WI38 (cell line): ENCODE measurements around the gene KCNJ12.

Experiments used
- H3K4me3 ChIP-seq: 2 replicates; pipeline ENCODE4 v1.5.1; 2011; ENCODE audit warnings: low read depth, mild to moderate bottlenecking, control low read depth, low read length
- CTCF ChIP-seq: IDR thresholded peaks from 2 replicates; pipeline ENCODE4 v1.5.1; 2012; ENCODE audit warnings: low read depth, mild to moderate bottlenecking, control low read depth, low read length

Gene KCNJ12

DNA sequence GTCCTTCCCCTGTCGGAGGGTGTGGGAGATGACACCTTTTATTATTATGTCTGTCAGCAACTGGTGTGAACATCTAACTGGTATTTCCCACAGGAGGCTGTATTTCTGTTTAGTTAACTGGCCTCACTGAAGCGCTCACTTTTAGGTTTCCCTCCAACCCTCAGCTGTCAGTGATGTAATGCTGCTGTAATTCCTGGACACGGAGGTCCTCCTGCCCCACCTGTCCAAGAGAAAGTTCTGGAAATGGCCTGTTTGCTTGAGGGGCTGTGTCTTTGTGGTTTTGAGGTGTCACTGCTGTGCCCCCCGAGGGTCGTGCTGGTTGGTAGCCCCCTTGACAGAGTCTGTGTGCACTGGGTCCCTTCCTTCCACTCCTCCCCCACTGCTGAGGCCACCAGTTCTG is 11.5 kb downstream of the KCNJ12 start:
- no peak for TF ChIP-seq CTCF
- no peak overlapping the region for H3K4me3 ChIP-seq

- no peak for TF ChIP-seq CTCF
- H3K4me3 ChIP-seq = no peak overlapping the region
These were observed 11.9 kb downstream of the KCNJ12 start for GRCh38 chr17:21388066-21388465.

GRCh38 chr17:21388944-21389343 is 12.8 kb downstream of the KCNJ12 start:
- H3K4me3 ChIP-seq = no peak overlapping the region
- no peak for TF ChIP-seq CTCF

DNA sequence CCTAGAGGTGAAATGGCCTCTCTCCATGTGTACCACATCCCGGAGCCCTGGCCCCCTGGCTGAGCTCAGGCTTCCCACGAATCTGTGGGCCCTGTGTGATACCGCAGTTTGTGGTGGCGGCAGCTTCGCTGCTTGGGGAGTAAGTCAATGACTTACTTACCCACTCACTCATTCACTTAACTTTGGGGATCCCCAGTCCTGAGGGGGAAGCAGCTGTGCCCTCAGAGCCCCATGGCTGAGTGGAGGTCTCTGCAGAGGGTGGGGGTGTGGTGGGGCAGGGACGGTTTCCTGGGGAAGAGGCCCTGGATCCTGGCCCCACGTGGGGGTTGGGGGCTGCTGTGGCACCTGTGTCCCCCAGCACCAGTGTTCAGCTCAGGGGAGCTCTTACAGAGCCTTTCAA is 13.2 kb downstream of the KCNJ12 start:
- TF ChIP-seq CTCF = no peak
- H3K4me3 ChIP-seq = no peak overlapping the region

- TF ChIP-seq CTCF = no peak
- no peak overlapping the region for H3K4me3 ChIP-seq
These were observed 14.1 kb downstream of the KCNJ12 start for GRCh38 chr17:21390294-21390693.

DNA sequence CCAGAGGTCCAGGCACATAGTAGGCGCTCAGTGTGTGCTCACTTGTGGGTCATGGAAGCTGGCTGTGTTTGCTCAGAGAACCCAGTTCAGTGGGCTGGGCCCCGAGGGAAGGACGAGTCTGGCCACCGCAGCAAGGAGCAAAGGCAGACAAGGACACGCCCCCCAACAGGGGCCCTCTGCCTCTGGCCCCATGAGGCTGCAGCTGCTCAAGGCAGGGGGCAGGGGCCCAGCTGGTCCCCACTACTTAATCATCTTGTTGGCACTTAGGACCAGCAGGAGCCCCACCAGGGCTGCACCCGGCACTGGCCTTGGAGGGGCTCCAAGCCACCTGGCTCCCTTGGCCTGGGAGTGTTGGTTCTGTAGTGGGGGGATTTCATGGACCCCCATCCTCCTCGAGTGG is 16.1 kb downstream of the KCNJ12 start:
- no peak overlapping the region for H3K4me3 ChIP-seq
- TF ChIP-seq CTCF = no peak

- no peak overlapping the region for H3K4me3 ChIP-seq
- TF ChIP-seq CTCF = no peak
These were observed 18.1 kb downstream of the KCNJ12 start for GRCh38 chr17:21394265-21394664.
